ENCODE measurements around the gene CNBP.

- TF ChIP-seq, protein P1, sequence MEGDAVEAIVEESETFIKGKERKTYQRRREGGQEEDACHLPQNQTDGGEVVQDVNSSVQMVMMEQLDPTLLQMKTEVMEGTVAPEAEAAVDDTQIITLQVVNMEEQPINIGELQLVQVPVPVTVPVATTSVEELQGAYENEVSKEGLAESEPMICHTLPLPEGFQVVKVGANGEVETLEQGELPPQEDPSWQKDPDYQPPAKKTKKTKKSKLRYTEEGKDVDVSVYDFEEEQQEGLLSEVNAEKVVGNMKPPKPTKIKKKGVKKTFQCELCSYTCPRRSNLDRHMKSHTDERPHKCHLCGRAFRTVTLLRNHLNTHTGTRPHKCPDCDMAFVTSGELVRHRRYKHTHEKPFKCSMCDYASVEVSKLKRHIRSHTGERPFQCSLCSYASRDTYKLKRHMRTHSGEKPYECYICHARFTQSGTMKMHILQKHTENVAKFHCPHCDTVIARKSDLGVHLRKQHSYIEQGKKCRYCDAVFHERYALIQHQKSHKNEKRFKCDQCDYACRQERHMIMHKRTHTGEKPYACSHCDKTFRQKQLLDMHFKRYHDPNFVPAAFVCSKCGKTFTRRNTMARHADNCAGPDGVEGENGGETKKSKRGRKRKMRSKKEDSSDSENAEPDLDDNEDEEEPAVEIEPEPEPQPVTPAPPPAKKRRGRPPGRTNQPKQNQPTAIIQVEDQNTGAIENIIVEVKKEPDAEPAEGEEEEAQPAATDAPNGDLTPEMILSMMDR (IDR thresholded peaks at IDR 0.05) = no peak
- no peak for TF ChIP-seq POLR2A (IDR thresholded peaks at IDR 0.05)
Observed at GRCh38 chr3:129161860-129162271, 21.8 kb downstream of the CNBP start.
